IMR-90 (cell line): ENCODE data around the gene OSBPL3. TPM values are rescaled to one million over a fixed set of nuclear protein-coding genes. Genes with fewer than 3 reads are reported as not detected.

Experiments used
- ATAC-seq: fragments of 200-7000 bp; cut with Tn5 transposase; 2 replicates; pipeline ENCODE4 v1.9.1; 2020; ENCODE audit warnings: low read depth, mild to moderate bottlenecking, moderate library complexity
- BruUV-seq: library from RNA; stranded (reverse); fragments of 400-500 nt; replicated peaks from 2 replicates; lab custom pipeline; 2021; lab: Mats Ljungman, UMichigan
- CTCF ChIA-PET: fragments of 300-600 bp; formaldehyde crosslinking; extraction: SDS; loops from one replicate; lab custom pipeline; 2021; ENCODE audit warnings: antibody characterized with exemption; lab: Yijun Ruan, JAX
- POLR2A ChIA-PET: fragments of 300-600 bp; sonication (Branson Sonifier 250); formaldehyde crosslinking; loops from one replicate; lab custom pipeline; 2022; ENCODE audit warnings: antibody characterized with exemption; ENCODE audit not compliant: unreplicated experiment; lab: Charles Lee
- DNase-seq: peaks from one replicate; pipeline ENCODE4 v3.0.0; 2013
- H2AFZ ChIP-seq: replicated peaks from 2 replicates; pipeline ENCODE3; 2013; ENCODE audit warnings: low read length, mild to moderate bottlenecking; ENCODE audit not compliant: poor library complexity
- H2AK5ac ChIP-seq: 2 replicates; pipeline ENCODE4 v1.6.1; 2013; ENCODE audit warnings: low read depth, low read length, inconsistent platforms
- H2AK9ac ChIP-seq: replicated peaks from 2 replicates; pipeline ENCODE3; 2013; ENCODE audit warnings: mild to moderate bottlenecking, low read depth, low read length, moderate library complexity; ENCODE audit not compliant: poor library complexity
- H2BK120ac ChIP-seq: 2 replicates; pipeline ENCODE4 v1.6.1; 2013; ENCODE audit warnings: low read depth, low read length, inconsistent platforms
- H2BK15ac ChIP-seq: 3 replicates; pipeline ENCODE4 v1.6.1; 2013; ENCODE audit warnings: low read depth, low read length, inconsistent platforms
- H2BK20ac ChIP-seq: 2 replicates; pipeline ENCODE4 v1.6.1; 2013; ENCODE audit warnings: low read depth, mild to moderate bottlenecking, inconsistent platforms, low read length, moderate library complexity
- H2BK5ac ChIP-seq: 2 replicates; pipeline ENCODE4 v1.6.1; 2013; ENCODE audit warnings: mild to moderate bottlenecking, low read depth, low read length, inconsistent platforms; ENCODE audit not compliant: poor library complexity, severe bottlenecking
- H3K14ac ChIP-seq: replicated peaks from 2 replicates; pipeline ENCODE4 v1.6.1; 2013; ENCODE audit warnings: low read depth, low read length, inconsistent platforms
- H3K18ac ChIP-seq: 2 replicates; pipeline ENCODE4 v1.6.1; 2013; ENCODE audit warnings: low read depth, low read length, control low read depth
- H3K23ac ChIP-seq: 2 replicates; pipeline ENCODE4 v1.6.1; 2013; ENCODE audit warnings: low read depth, low read length, inconsistent platforms
- H3K27ac ChIP-seq: 2 replicates; pipeline ENCODE4 v1.5.1; 2013; ENCODE audit warnings: mild to moderate bottlenecking, control low read depth, low read length; ENCODE audit not compliant: insufficient read depth
- H3K27me3 ChIP-seq: 2 replicates; pipeline ENCODE4 v1.6.1; 2013; ENCODE audit warnings: low read length; ENCODE audit not compliant: control insufficient read depth, insufficient read depth
- H3K36me3 ChIP-seq: 2 replicates; pipeline ENCODE4 v1.6.1; 2013; ENCODE audit warnings: low read length, mixed read lengths; ENCODE audit not compliant: control insufficient read depth, insufficient read depth
- H3K4ac ChIP-seq: 2 replicates; pipeline ENCODE4 v1.6.1; 2013; ENCODE audit warnings: low read depth, low read length, inconsistent platforms
- H3K4me1 ChIP-seq: 2 replicates; pipeline ENCODE4 v1.6.1; 2013; ENCODE audit warnings: low read length, mixed read lengths; ENCODE audit not compliant: control insufficient read depth, insufficient read depth
- H3K4me2 ChIP-seq: 2 replicates; pipeline ENCODE4 v1.6.1; 2013; ENCODE audit warnings: low read depth, mild to moderate bottlenecking, control low read depth, low read length, moderate library complexity
- H3K4me3 ChIP-seq: 2 replicates; pipeline ENCODE4 v1.5.1; 2013; ENCODE audit warnings: low read depth, mild to moderate bottlenecking, control low read depth, low read length, moderate library complexity; ENCODE audit not compliant: insufficient read depth
- H3K56ac ChIP-seq: 2 replicates; pipeline ENCODE4 v1.6.1; 2013; ENCODE audit warnings: low read length, inconsistent platforms; ENCODE audit not compliant: insufficient read depth; ENCODE audit errors: extremely low read depth
- H3K79me1 ChIP-seq, 2 experiments: 2 replicates each; pipeline ENCODE4 v1.6.1; 2013; ENCODE audit warnings: low read length in 2 of 2, inconsistent platforms in 1 of 2, low read depth in 1 of 2
- H3K9ac ChIP-seq: 2 replicates; pipeline ENCODE4 v1.6.1; 2013; ENCODE audit warnings: low read depth, low read length, control low read depth
- H3K9me1 ChIP-seq: 2 replicates; pipeline ENCODE4 v1.6.1; 2013; ENCODE audit warnings: low read length, inconsistent platforms; ENCODE audit not compliant: insufficient read depth
- H3K9me3 ChIP-seq: 2 replicates; pipeline ENCODE4 v1.6.1; 2013; ENCODE audit warnings: low read length; ENCODE audit not compliant: control insufficient read depth, insufficient read depth
- H4K20me1 ChIP-seq: 2 replicates; pipeline ENCODE4 v1.6.1; 2013; ENCODE audit warnings: low read length, inconsistent platforms; ENCODE audit not compliant: insufficient read depth
- H4K5ac ChIP-seq: 2 replicates; pipeline ENCODE4 v1.6.1; 2013; ENCODE audit warnings: mild to moderate bottlenecking, low read depth, low read length, control low read depth
- H4K8ac ChIP-seq, 2 experiments: 2 replicates each; pipeline ENCODE4 v1.6.1; 2013; ENCODE audit warnings: low read depth in 2 of 2, low read length in 2 of 2, control low read depth in 1 of 2, inconsistent platforms in 1 of 2
- H4K91ac ChIP-seq: 2 replicates; pipeline ENCODE4 v1.6.1; 2013; ENCODE audit warnings: low read depth, low read length, inconsistent platforms; ENCODE audit not compliant: insufficient read depth
- BHLHE40 ChIP-seq: fragments of 150-350 bp; IDR thresholded peaks from 2 replicates; pipeline ENCODE4 v1.6.1; 2016; ENCODE audit warnings: mild to moderate bottlenecking, low read depth, low read length
- CEBPB ChIP-seq: IDR thresholded peaks from 2 replicates; pipeline ENCODE4 v1.6.1; 2012; ENCODE audit warnings: low read depth, low read length, improper control_type of control experiment
- MAFK ChIP-seq: IDR thresholded peaks from 2 replicates; pipeline ENCODE4 v1.6.1; 2012; ENCODE audit warnings: low read depth, low read length, improper control_type of control experiment
- MAZ ChIP-seq: IDR thresholded peaks from 2 replicates; pipeline ENCODE4 v1.6.1; 2012; ENCODE audit warnings: low read depth, mild to moderate bottlenecking, low read length, improper control_type of control experiment, moderate library complexity, borderline replicate concordance
- NFE2L2 ChIP-seq: fragments of 150-350 bp; IDR thresholded peaks from 2 replicates; pipeline ENCODE4 v1.6.1; 2016; ENCODE audit warnings: low read depth, mild to moderate bottlenecking, low read length
- POLR2A ChIP-seq: IDR thresholded peaks from 2 replicates; pipeline ENCODE4 v1.6.1; 2012; ENCODE audit warnings: mild to moderate bottlenecking, low read depth, low read length
- RAD21 ChIP-seq: IDR thresholded peaks from 2 replicates; pipeline ENCODE4 v1.6.1; 2012; ENCODE audit warnings: low read length, improper control_type of control experiment
- RFX5 ChIP-seq: IDR thresholded peaks from 2 replicates; pipeline ENCODE4 v1.8.0; 2012; ENCODE audit warnings: low read depth, mild to moderate bottlenecking, low read length, moderate library complexity
- SMC3 ChIP-seq: fragments of 150-350 bp; IDR thresholded peaks from 2 replicates; pipeline ENCODE4 v1.6.1; 2016; ENCODE audit warnings: low read depth, mild to moderate bottlenecking, antibody characterized with exemption, low read length, moderate library complexity
- USF2 ChIP-seq: fragments of 150-350 bp; IDR thresholded peaks from 2 replicates; pipeline ENCODE4 v1.6.1; 2017; ENCODE audit warnings: mild to moderate bottlenecking, antibody characterized with exemption, low read length, low read depth
- WGBS, 2 experiments: methylation state at CpG; one replicate each; pipeline versions ENCODE4 v1.1.5 to v1.1.7; 2013; ENCODE audit warnings: missing lambda C conversion rate in 2 of 2; ENCODE audit not compliant: insufficient read length in 1 of 2; ENCODE audit errors: extremely low coverage in 2 of 2; 5-methylcytosine and 5-hydroxymethylcytosine counted together
- dilution Hi-C: fragments of 300-500 bp; cut with HindIII; formaldehyde crosslinking; loops from one replicate; pipeline ENCODE4 v1.14.3; 2018; ENCODE audit warnings: low sequenced_read_pairs; ENCODE audit not compliant: unreplicated experiment
- in situ Hi-C: fragments of 300-500 bp; cut with MboI; formaldehyde crosslinking; loops from 3 replicates; pipeline ENCODE4 v1.14.3; 2019; ENCODE audit warnings: low sequenced_read_pairs, inconsistent platforms, mixed read lengths
- intact Hi-C: fragments of 100-400 bp; cut with micrococcal nuclease; formaldehyde crosslinking; loops from 2 replicates; pipeline ENCODE4 v1.10.0; 2022
- polyA plus RNA-seq, 3 experiments: library from polyadenylated mRNA; depleted of rRNA; stranded (reverse); fragments of >200 nt; gene quantifications; 2 replicates each; pipeline ENCODE4 v1.2.3, GENCODE V29; 2012; ENCODE audit warnings: low replicate concordance in 1 of 3
- total RNA-seq: library from RNA; depleted of rRNA; stranded (reverse); fragments of >200 nt; gene quantifications from 2 replicates; pipeline ENCODE4 v1.2.3, GENCODE V29; 2012

Gene OSBPL3
- total and polyA plus RNA-seq, 2 of the 4 experiments (the other 2 are of a cell fraction), result 18.0 to 29.9 TPM

GRCh38 chr7:24899161-24899560 lies 80.8 kb downstream of the OSBPL3 start:
- H3K18ac ChIP-seq, result no peak overlapping the region
- ATAC-seq (no peak), DNase-seq (no peak)
- BruUV-seq, result no TSS peak
- no peak overlapping the region for H3K9ac ChIP-seq
- no peak overlapping the region for H2BK20ac ChIP-seq
- dilution Hi-C loops (no loop called here), intact Hi-C loops (loop anchor here (10.0 kb wide), 1 partner anchor 176 kb away; no protein-coding TSS in a partner anchor), in situ Hi-C loops (no loop called here)
- no peak overlapping the region for H3K56ac ChIP-seq
- no peak for TF ChIP-seq MAFK
- TF ChIP-seq NFE2L2, result no peak
- TF ChIP-seq USF2, result no peak
- no peak for TF ChIP-seq MAZ
- TF ChIP-seq CEBPB, result no peak
- no peak for TF ChIP-seq POLR2A
- no peak for TF ChIP-seq SMC3
- no peak for TF ChIP-seq RFX5
- no peak for TF ChIP-seq BHLHE40
- TF ChIP-seq RAD21, result no peak
- no peak overlapping the region for H2AK9ac ChIP-seq
- H3K4me2 ChIP-seq, result no peak overlapping the region
- H4K20me1 ChIP-seq, result peaks cover 21% of the 10 kb centered on the region
- H2BK15ac ChIP-seq, result 0 out of 3 replicates have a peak overlapping the region, but pooled peaks have one; percentile 19
- H3K4me3 ChIP-seq, result no peak overlapping the region
- WGBS, 2 experiments, result no CpG with 5 or more reads among the region's 1 CpG
- no peak overlapping the region for H4K8ac ChIP-seq
- H3K9me1 ChIP-seq, result peaks cover 23% of the 10 kb centered on the region
- H3K14ac ChIP-seq, result peak overlapping the region; percentile 78; the same call in 1 of the 2 replicates
- H2BK5ac ChIP-seq, result no peak overlapping the region
- H2BK120ac ChIP-seq, result no peak overlapping the region
- peak overlapping the region; percentile 29; the same call in 1 of the 2 replicates for H4K5ac ChIP-seq
- POLR2A ChIA-PET, result no interaction called here
- H3K79me1 ChIP-seq, result peaks cover 62 to 80% of the 10 kb centered on the region in 2 experiments
- peak overlapping the region; percentile 4; the same call in 1 of the 2 replicates for H3K23ac ChIP-seq
- peaks cover 7% of the 10 kb centered on the region; the same call in 1 of the 2 replicates for H3K4me1 ChIP-seq
- CTCF ChIA-PET, result no interaction called here
- H3K4ac ChIP-seq, result no peak overlapping the region
- peak overlapping the region; percentile 15; the same call in 1 of the 2 replicates for H2AK5ac ChIP-seq
- H2AFZ ChIP-seq, result no peak overlapping the region
- no peaks in the 10 kb centered on the region for H3K36me3 ChIP-seq
- no peak overlapping the region for H3K27ac ChIP-seq
- H3K9me3 ChIP-seq, result no peaks in the 10 kb centered on the region
- no peak overlapping the region for H4K91ac ChIP-seq
- no peaks in the 10 kb centered on the region for H3K27me3 ChIP-seq
